NK-92 (cell line): ENCODE data around the gene ZBTB17.
"Not testable (repeated sequence)": the region's sequence is repeated elsewhere in the genome, so short reads cannot be mapped to it uniquely, and the experiment has no call there.

Experiments used
- DNase-seq: peaks from one replicate; lab custom pipeline; 2025; ENCODE audit not compliant: unreplicated experiment; lab: John Stamatoyannopoulos, UW

Gene ZBTB17

GRCh38 chr1:15900662-15901279, 75.1 kb downstream of the ZBTB17 start:
- DNase-seq = no peak

- no peak for DNase-seq
Measured at GRCh38 chr1:15899266-15899665, 76.6 kb downstream of the ZBTB17 start.

GRCh38 chr1:15896841-15897610, 78.9 kb downstream of the ZBTB17 start:
- not testable (repeated sequence) for DNase-seq

DNA sequence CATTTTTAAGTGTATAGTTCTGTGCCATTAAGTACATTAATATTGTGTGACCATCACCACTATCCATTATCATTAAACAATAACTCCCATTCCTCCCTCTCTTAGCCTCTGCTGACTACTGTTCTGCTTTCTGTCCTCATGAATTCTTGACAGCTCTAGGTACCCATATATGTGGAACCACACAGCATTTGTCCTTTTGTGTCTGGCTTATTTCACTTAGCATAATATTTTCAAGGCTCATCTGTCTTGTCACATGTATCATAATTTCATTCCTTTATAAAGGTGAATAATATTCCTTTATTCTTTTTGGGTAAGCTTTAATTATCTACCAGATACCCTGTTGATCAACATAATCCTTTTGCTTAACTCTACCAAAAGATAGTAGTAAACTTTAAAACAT, 80.7 kb downstream of the ZBTB17 start:
- DNase-seq = no peak

DNA sequence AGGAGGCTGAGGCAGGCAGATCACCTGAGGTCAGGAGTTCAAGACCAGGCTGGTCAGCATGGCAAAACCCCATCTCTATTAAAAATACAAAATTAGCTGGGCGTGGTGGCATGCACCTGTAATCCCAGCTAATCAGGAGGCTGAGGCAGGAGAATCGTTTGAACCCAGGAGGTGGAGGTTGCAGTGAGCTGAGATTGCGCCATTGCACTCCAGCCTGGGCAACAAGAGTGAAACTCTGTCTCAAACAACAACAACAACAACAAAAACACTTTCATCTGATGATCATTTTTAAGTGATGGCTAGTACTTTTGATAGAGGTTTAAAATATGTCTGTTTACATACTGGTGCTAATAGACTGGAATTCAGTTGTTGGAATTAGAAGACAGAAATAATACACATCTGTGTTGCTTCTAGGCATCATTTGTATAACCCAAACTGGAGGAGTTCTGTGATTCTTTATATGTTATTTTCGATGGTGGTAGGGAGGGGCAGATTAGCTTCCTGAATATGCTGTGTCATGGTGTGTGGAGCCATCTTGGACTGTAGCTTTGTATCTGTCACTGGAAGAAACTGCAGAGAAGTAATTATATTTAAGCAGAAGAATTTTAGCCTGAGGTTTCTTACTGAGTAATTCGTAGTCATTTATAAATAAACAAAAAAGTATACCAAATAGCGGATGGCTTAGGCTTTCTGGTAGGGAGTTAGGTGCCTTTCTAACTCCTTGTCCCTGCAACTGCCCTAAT, 82.9 kb downstream of the ZBTB17 start:
- DNase-seq = not testable (repeated sequence)
